Amygdala (tissue), 56 donors: ENCODE measurements around the gene COQ7.

Experiments used
- DNase-seq, 56 donors: peaks; one replicate each; lab custom pipeline; 2025; lab: John Stamatoyannopoulos, UW

The COQ7 gene

GRCh38 chr16:19085679-19086200, 18.3 kb downstream of the COQ7 start:
- DNase-seq, result peak in 1 of 56 donors; percentile 7

GRCh38 chr16:19086322-19087199, 19.1 kb downstream of the COQ7 start:
- DNase-seq, result peak in 54 of 56 donors; percentile 23 to 86 (median 66)

- DNase-seq, result no peak
Observed at GRCh38 chr16:19088341-19088916, 21.0 kb downstream of the COQ7 start.

- no peak for DNase-seq
Observed at GRCh38 chr16:19089410-19089955, 22.1 kb downstream of the COQ7 start.

- no peak for DNase-seq
Observed at GRCh38 chr16:19090916-19091315, 23.5 kb downstream of the COQ7 start.

- DNase-seq, result no peak
Observed at GRCh38 chr16:19092653-19093410, 25.4 kb downstream of the COQ7 start.

GRCh38 chr16:19093631-19094541, 26.5 kb downstream of the COQ7 start:
- no peak for DNase-seq

- DNase-seq, result no peak
Observed at GRCh38 chr16:19094542-19095365, 27.3 kb downstream of the COQ7 start.

GRCh38 chr16:19095654-19096053, 28.2 kb downstream of the COQ7 start:
- no peak for DNase-seq

- DNase-seq, result no peak
Observed at GRCh38 chr16:19098173-19098572, 30.8 kb downstream of the COQ7 start.

GRCh38 chr16:19102187-19102872, 34.9 kb downstream of the COQ7 start:
- DNase-seq, result no peak

- no peak for DNase-seq
Observed at GRCh38 chr16:19104607-19105006, 37.2 kb downstream of the COQ7 start.

- no peak for DNase-seq
Observed at GRCh38 chr16:19105131-19105530, 37.7 kb downstream of the COQ7 start.

GRCh38 chr16:19105891-19106624, 38.6 kb downstream of the COQ7 start:
- peak in 8 of 56 donors; percentile 2 to 25 (median 8) for DNase-seq

GRCh38 chr16:19106625-19107020, 39.2 kb downstream of the COQ7 start:
- DNase-seq, result no peak

- DNase-seq, result no peak
Observed at GRCh38 chr16:19108409-19109287, 41.2 kb downstream of the COQ7 start.
